ENCODE measurements around the gene LRRK1.

LRRK1 gene

DNA sequence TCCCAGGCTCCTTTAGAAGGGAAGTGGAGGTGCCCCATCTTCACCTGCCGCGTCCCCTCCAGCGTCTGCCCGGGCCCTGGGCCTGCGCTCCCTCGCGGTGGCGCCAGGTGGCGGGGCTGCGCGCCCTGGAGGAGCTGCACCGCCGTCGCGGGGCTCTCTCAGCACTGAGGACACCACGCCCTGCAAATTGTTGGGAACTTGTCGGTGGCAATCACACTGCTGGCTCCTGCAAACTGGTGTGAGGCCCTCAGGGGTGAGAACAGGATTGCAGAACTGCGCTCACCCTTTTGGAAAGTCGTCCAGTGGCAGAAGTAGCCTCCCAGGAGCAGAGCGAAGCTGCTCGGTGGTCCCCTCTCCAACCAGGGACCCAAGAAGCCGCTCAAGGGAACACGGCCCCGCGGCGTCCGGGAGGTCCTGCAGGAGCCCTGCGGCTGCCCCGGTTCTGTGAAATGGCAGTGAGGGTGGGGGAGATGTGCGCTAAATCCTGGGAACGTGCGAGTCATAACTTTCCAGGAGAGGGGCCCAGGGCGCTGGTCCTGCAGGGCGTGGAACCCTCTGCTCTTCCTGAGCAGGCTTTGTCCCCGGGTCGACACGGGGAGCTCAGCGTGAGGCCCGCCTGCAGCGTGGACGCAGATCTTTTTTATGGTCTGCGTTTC is 995 bp upstream of the LRRK1 start:
- Mint-ChIP-seq H3K4me3 (peak overlapping the region; percentile 80), H3K9me3 (peaks cover 17% of the 10 kb centered on the region), H3K36me3 (ENCODE audit: low read depth) (peaks cover 4% of the 10 kb centered on the region), H3K27me3 (ENCODE audit: low read depth, poor library complexity) (peaks cover 78% of the 10 kb centered on the region), H3K4me1 (peaks cover 5% of the 10 kb centered on the region), H3K27ac (no peak overlapping the region)
- TF ChIP-seq, protein P1, sequence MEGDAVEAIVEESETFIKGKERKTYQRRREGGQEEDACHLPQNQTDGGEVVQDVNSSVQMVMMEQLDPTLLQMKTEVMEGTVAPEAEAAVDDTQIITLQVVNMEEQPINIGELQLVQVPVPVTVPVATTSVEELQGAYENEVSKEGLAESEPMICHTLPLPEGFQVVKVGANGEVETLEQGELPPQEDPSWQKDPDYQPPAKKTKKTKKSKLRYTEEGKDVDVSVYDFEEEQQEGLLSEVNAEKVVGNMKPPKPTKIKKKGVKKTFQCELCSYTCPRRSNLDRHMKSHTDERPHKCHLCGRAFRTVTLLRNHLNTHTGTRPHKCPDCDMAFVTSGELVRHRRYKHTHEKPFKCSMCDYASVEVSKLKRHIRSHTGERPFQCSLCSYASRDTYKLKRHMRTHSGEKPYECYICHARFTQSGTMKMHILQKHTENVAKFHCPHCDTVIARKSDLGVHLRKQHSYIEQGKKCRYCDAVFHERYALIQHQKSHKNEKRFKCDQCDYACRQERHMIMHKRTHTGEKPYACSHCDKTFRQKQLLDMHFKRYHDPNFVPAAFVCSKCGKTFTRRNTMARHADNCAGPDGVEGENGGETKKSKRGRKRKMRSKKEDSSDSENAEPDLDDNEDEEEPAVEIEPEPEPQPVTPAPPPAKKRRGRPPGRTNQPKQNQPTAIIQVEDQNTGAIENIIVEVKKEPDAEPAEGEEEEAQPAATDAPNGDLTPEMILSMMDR (IDR thresholded peaks at IDR 0.05) = peak; percentile 81
- DNase-seq = peak; percentile 85

GRCh38 chr15:100919481-100920405 is 586 bp downstream of the LRRK1 start:
- Mint-ChIP-seq H3K9me3 (peaks cover 2% of the 10 kb centered on the region), H3K27ac (no peak overlapping the region), H3K36me3 (ENCODE audit: low read depth) (no peaks in the 10 kb centered on the region), H3K4me1 (peaks cover 5% of the 10 kb centered on the region), H3K4me3 (peak overlapping the region; percentile 74), H3K27me3 (ENCODE audit: low read depth, poor library complexity) (peaks cover 85% of the 10 kb centered on the region)
- TF ChIP-seq, protein P1 (IDR thresholded peaks at IDR 0.05) = no peak
- DNase-seq = peak; percentile 52

DNA sequence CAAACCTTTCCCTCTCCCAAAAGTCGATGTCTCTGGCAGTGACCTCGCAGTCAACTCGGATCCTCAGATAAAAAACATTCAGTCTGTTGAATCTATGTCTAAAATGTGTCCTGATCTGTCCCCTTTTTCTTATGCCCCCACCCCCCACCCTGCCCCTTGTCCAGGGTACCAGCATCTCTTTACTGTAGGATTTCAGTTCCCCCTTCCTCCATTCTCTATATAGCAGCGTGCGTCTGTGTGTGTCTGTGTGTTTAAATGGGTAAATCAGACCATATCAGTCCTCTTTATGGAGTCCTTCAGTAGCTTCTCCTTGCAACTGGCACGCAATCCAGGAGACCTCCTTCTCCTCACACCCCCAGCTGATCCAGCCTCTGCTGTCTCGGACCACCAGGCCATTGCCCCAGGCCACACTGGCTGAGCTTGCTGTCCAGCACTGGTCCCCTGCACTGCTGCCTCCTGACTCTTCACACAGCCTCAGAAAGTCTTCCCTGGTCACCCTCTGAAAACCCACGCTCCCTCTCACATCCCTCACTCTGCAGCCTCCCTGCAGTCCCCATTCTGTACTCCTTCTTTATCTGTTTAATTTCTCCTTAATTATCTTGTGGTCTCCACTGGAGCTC is 1.5 kb downstream of the LRRK1 start:
- Mint-ChIP-seq H3K27me3 (ENCODE audit: low read depth, poor library complexity) (peaks cover 85% of the 10 kb centered on the region), H3K4me3 (peak overlapping the region; percentile 74), H3K36me3 (ENCODE audit: low read depth) (no peaks in the 10 kb centered on the region)

DNA sequence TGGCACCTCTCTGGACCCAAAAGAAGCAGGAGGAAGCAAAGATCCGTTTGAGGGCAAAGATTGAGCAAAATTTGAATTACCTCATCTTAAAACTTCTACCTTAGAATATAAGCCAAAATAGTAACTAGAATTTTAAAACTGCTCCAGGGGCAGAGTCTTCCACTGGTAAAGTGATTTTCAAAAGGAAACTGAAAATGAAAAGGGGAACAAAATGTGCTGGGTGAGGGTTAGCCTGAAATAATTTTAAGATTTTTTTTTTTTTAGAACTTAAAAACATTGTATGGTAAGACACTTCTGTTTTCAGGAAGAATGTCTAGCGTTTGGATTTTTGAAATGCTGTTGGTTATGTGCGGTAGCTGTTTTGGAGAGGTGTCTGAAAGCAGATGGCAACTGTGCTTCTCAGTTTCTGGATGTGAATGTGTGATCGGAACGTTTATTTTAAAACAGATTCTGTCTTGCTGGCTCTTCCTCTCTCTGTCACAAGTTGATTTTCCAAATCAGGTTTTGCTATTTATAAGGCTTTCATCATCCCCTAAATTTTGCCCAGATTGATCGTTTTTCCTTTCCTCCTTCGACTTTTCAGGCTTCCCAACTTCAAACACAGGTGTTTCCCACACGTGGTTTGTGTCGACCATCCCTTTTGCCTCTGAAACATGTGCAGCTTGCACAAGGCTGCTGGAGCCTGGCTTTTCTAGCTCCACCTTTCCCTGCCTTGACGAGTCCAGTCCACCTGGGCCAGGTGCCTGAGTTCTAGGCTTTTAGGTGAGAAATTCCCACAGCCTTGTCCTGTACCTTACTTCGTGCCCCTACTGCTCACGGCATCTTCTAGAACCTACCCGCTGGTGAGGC is 3.3 kb downstream of the LRRK1 start:
- no peak for DNase-seq
- H3K27ac Mint-ChIP-seq = no peak overlapping the region
- no peaks in the 10 kb centered on the region for H3K9me3 Mint-ChIP-seq
- peaks cover 79% of the 10 kb centered on the region for H3K27me3 Mint-ChIP-seq (ENCODE audit: low read depth, poor library complexity)
- TF ChIP-seq, protein P1 (IDR thresholded peaks at IDR 0.05) = no peak
- H3K4me3 Mint-ChIP-seq = no peak overlapping the region
- no peaks in the 10 kb centered on the region for H3K36me3 Mint-ChIP-seq (ENCODE audit: low read depth)
- peaks cover 5% of the 10 kb centered on the region for H3K4me1 Mint-ChIP-seq

More for the DNA sequence above, 1.5 kb downstream of the LRRK1 start:
- H3K9me3 Mint-ChIP-seq = no peaks in the 10 kb centered on the region
- peaks cover 5% of the 10 kb centered on the region for H3K4me1 Mint-ChIP-seq
- no peak for DNase-seq
- TF ChIP-seq, protein P1 (IDR thresholded peaks at IDR 0.05) = no peak
- no peak overlapping the region for H3K27ac Mint-ChIP-seq

GRCh38 chr15:100923076-100923475 is 3.9 kb downstream of the LRRK1 start:
- no peaks in the 10 kb centered on the region for H3K36me3 Mint-ChIP-seq (ENCODE audit: low read depth)
- H3K9me3 Mint-ChIP-seq = no peaks in the 10 kb centered on the region
- H3K27me3 Mint-ChIP-seq (ENCODE audit: low read depth, poor library complexity) = peaks cover 77% of the 10 kb centered on the region
- peaks cover 5% of the 10 kb centered on the region for H3K4me1 Mint-ChIP-seq
- no peak overlapping the region for H3K27ac Mint-ChIP-seq
- no peak overlapping the region for H3K4me3 Mint-ChIP-seq
- TF ChIP-seq, protein P1 (IDR thresholded peaks at IDR 0.05) = no peak
- no peak for DNase-seq

Data from nephron progenitor cell (in vitro differentiated cells).